NCI-H128 (cell line): ENCODE measurements around the gene ST6GAL1.
"Not testable (repeated sequence)": the region's sequence is repeated elsewhere in the genome, so short reads cannot be mapped to it uniquely, and the experiment has no call there.

Source experiments
- DNase-seq: peaks from one replicate; lab custom pipeline; 2025; ENCODE audit not compliant: unreplicated experiment; lab: John Stamatoyannopoulos, UW

Gene ST6GAL1

DNA sequence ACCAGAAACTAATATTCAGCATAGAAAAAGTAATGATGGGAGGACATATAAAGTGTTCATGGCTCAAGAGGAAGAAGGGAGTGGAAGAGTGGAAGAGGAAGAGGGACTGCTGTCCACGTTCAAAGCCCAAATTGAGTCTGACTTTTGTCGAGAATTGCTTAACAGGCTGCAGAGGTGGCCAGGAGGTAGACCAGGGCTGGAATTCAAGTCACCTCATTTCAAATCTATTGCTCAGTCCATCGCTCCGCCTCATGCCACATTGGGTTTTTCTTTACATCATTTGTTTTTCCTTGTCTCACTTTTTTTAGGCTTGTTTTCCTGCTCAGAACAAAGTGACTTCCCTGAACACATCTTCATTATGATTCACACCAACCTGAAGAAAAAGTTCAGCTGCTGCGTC lies 112.0 kb downstream of the ST6GAL1 start:
- no peak for DNase-seq

GRCh38 chr3:187042874-187043458 lies 112.6 kb downstream of the ST6GAL1 start:
- DNase-seq, result no peak

DNA sequence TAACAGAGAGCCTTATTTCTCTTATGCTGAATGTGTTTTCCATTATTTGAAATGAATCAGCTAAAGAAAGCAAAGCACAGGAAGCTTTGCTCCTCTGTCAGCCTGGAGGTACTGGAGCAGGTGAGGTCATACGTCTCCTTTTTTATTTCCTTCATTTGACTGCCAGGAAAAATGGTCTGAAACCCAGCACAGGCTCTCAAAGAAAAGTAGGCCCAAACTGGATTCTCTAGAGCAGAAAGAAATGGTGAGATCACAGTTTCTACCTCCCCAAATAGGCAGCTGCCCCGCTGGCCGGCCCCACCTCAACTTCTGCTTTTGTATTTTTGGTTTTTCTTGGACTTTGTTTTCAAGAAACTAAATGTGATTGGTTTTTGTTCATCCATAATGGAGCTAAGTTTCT lies 113.9 kb downstream of the ST6GAL1 start:
- DNase-seq, result no peak

- DNase-seq, result no peak
Measured at GRCh38 chr3:187044867-187045552, 114.7 kb downstream of the ST6GAL1 start.

DNA sequence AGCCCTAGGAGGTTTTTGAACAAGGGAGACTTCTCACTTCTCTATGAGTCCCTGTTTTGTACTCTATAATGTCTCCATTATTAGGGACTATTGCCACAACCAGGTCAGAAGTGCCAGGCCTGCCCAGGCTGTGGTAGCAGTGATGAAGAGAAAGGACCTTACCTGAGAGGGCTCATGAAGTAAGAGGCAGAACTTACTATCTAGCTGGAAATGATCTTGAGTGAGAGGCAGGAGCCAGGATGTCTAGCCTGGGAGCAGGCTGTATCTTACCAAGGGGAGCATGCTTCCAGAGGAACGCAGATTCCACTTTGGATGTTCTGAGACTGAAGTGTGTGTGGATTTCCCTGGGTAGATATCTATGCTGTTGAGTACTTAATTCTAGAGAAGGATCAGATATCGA lies 115.7 kb downstream of the ST6GAL1 start:
- no peak for DNase-seq

GRCh38 chr3:187049462-187050101 lies 119.3 kb downstream of the ST6GAL1 start:
- DNase-seq, result no peak

- no peak for DNase-seq
Measured at GRCh38 chr3:187051066-187051465, 120.7 kb downstream of the ST6GAL1 start.

- no peak for DNase-seq
Measured at GRCh38 chr3:187051724-187052366, 121.5 kb downstream of the ST6GAL1 start.

DNA sequence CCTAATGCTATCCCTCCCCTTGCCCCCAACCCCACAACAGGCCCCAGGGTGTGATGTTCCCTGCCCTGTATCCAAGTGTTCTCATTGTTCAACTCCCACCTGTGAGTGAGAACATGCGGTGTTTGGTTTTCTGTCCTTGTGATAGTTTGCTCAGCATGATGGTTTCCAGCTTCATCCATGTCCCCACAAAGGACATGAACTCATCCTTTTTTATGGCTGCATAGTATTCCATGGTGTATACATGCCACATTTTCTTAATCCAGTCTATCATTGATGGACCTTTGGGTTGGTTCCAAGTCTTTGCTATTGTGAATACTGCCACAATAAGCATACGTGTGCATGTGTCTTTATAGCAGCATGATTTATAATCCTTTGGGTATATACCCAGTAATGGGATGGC lies 122.1 kb downstream of the ST6GAL1 start:
- DNase-seq, result not testable (repeated sequence)

DNA sequence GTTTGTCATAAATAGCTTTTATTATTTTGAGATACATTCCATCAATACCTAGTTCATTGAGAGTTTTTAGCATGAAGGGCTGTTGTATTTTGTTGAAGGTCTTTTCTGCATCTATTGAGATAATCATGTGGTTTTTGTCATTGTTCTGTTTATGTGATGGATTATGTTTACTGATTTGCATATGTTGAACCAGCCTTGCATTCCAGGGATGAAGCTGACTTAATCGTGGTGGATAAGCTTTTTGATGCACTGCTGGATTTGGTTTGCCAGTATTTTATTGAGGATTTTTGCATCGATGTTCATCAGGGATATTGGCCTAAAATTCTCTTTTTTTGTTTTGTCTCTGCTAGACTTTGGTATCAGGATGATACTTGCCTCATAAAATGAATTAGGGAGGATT lies 124.1 kb downstream of the ST6GAL1 start:
- DNase-seq, result not testable (repeated sequence)

GRCh38 chr3:187057803-187058202 lies 127.5 kb downstream of the ST6GAL1 start:
- DNase-seq, result not testable (repeated sequence)

GRCh38 chr3:187061748-187062147 lies 131.4 kb downstream of the ST6GAL1 start:
- no peak for DNase-seq

GRCh38 chr3:187062526-187063177 lies 132.3 kb downstream of the ST6GAL1 start:
- no peak for DNase-seq

DNA sequence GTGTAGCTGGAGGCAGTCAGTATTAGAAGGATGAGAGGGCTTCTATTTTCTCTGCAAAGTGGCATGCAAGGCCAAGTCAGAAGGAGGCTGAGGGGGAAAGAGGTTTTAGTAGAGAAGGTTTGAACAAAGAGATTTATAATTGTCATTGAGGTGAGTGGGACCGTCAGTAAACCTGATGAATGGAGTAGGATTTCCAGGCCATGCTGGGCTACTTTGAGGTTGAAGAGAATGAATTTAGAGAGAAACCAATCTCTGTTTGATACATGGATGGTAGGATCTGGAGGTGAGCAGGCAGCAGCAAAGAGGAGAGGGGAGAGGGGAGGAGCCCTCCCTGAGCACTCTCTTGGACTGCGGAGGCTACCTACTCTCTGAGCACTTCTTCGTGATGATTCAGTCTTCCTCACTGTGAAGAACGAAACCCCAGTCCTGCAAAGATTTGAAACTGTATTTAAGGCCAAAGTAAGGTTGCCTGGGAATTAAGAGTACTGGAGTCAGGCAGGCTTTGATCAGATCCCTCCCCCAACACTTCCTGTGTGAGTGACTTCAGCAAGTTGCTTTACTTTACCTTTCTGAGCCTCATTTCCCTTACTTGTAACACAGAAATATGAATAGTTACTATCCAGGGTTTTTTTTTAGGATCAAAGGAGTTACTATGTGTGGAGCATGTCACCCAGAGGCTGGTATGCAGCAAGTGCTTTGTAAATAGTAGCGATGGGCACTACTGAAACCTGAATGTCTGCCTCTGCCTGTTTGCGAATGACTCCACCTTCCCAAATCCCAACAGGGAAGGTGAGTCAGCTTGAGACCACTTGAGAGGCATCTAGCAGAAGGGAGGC lies 133.2 kb downstream of the ST6GAL1 start:
- DNase-seq, result no peak

DNA sequence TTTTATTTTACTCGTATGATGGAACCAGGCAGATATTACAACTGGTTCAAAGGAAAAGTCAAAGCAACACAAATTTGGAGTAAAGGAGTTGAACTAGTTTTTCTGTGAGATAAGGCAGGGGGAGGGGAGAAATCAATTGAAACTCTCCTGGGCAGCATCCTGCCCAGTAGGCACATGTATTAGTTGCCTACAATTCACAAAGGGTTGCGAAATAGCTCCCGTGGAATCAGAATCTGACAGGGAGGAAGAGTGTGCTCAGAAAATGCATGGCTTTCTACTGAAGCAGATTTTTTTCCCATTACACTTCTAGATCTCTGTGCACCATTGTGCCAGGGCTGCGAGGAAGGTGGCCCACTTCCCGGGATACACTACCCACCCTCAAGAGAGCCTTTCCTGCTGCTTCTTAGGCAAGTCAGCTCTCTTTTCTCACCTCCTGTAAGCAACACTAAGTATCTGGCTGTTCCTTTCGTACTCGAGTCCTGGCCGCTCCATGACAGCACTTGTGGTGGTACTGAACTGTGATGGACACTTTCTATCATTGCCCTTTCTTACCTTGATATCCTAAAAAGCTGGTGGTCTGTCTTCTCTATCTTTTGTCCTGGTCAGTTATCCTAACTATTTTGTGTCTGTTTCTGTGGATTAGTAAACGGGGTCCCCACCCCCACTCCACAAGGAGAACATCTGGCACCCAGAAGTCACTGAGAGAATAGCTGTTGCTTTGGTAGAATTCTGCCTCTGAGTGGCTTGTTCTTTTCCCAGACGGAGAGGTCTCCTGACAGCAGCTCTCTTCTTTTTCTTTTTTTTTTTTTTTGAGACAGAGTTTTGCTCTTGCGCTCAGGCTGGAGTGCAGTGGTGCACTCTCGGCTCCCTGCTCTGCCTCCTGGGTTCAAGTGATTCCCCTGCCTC lies 134.1 kb downstream of the ST6GAL1 start:
- DNase-seq, result no peak

DNA sequence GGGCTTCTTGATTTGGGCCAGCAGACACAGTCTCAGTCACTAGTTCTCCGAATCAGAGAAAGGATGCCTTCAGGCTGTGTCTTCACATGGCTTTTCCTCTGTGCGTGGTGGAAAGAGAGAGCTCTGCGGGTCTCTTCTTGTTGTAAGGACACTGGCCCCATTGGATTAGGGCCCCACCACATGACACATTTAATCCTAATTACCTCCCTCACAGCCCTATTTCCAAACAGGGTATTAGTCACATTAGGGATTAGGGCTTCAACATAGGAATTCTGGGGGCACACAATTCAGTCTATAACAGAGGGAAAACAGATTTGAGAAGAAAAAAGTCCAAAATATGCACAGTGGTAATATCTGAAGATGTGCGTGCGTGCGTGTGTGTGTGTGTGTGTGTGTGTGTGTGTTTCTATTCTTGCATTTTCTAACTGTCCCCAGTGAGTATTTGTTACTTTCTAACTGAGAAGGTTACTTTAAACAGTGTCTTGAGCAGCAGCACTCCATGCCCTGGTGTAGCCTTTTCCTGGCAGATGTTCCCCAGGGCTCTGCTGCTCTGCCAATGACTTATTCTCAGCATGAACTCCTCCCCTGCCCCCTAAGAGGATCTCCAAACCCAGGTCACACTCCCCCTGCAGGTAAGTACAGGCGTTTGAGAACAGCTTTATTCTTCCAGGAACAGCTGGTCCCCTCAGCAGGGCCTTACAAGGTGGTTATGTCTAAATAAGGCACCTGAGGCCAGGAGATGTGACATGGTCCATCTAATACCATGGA lies 136.1 kb downstream of the ST6GAL1 start:
- DNase-seq, result no peak

- DNase-seq, result no peak
Measured at GRCh38 chr3:187068787-187069186, 138.5 kb downstream of the ST6GAL1 start.

DNA sequence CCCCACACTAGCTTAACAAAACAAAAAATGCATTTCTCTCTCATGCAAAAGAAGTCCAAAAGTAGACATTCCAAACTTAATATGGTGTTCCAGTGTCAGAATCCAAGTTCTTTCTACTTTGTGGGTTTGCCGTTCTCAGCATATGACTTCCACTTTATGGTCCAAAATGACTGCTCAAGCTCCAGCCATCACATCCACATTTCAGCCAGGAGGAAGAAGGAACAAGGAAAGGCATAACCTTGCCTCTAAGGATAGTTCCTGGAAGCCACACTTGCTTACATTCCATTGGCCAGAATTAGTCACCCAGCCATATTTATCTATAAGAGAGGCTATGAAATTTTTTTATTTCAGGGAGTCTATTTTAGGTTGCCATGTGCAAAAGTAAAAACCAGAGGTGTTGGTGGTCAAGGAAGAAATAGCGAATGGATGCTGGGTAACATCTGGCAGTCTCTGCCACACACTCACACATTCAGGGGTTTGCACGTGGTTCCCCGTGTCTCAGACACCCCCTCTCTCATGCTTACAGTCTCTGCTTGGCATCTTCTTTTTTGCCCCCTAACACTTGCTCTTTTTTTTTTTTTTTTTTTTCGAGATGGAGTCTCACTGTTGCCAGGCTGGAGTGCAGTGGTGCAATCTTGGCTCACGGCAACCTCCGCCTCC lies 139.7 kb downstream of the ST6GAL1 start:
- DNase-seq, result no peak
